Smooth muscle cell (in vitro differentiated cells): ENCODE measurements around the gene AVPR2. TPM values are rescaled to one million over a fixed set of nuclear protein-coding genes. Genes with fewer than 3 reads are reported as not detected.

Experiments used
- DNase-seq: peaks from one replicate; lab custom pipeline; 2025; ENCODE audit not compliant: unreplicated experiment; lab: John Stamatoyannopoulos, UW
- H2AFZ ChIP-seq: fragments of 200-600 bp; sonication (generic); 2 replicates; pipeline ENCODE4 v1.6.0; 2016; ENCODE audit warnings: antibody characterized with exemption, low read depth, mild to moderate bottlenecking
- H3F3A ChIP-seq: fragments of 200-600 bp; sonication (generic); 2 replicates; pipeline ENCODE4 v1.6.0; 2017; ENCODE audit warnings: antibody characterized with exemption, low read depth
- H3K27ac ChIP-seq: fragments of 200-600 bp; sonication (generic); 2 replicates; pipeline ENCODE4 v1.5.1; 2016; ENCODE audit warnings: low read depth, mild to moderate bottlenecking
- H3K27me3 ChIP-seq: fragments of 200-600 bp; sonication (generic); 2 replicates; pipeline ENCODE4 v1.6.1; 2016; ENCODE audit warnings: low read depth, mild to moderate bottlenecking
- H3K36me3 ChIP-seq: fragments of 200-600 bp; sonication (generic); 2 replicates; pipeline ENCODE4 v1.5.1; 2016; ENCODE audit warnings: low read depth
- H3K4me1 ChIP-seq: fragments of 200-600 bp; sonication (generic); 2 replicates; pipeline ENCODE4 v1.5.1; 2016; ENCODE audit warnings: low read depth
- H3K4me2 ChIP-seq: fragments of 200-600 bp; sonication (generic); 2 replicates; pipeline ENCODE4 v1.6.0; 2016; ENCODE audit warnings: mild to moderate bottlenecking
- H3K4me3 ChIP-seq: fragments of 200-600 bp; sonication (generic); 2 replicates; pipeline ENCODE4 v1.5.1; 2016; ENCODE audit warnings: mild to moderate bottlenecking
- H3K79me2 ChIP-seq: fragments of 200-600 bp; sonication (generic); 2 replicates; pipeline ENCODE4 v1.6.0; 2016; ENCODE audit warnings: low read depth, mild to moderate bottlenecking
- H3K9ac ChIP-seq: fragments of 200-600 bp; sonication (generic); 2 replicates; pipeline ENCODE4 v1.6.0; 2016; ENCODE audit warnings: low read depth
- H3K9me3 ChIP-seq: fragments of 200-600 bp; sonication (generic); replicated peaks from 2 replicates; pipeline ENCODE4 v1.5.1; 2016; ENCODE audit warnings: low read depth
- H4K20me1 ChIP-seq: fragments of 200-600 bp; sonication (generic); 2 replicates; pipeline ENCODE4 v1.6.0; 2016; ENCODE audit warnings: low read depth
- CTCF ChIP-seq: fragments of 200-600 bp; sonication (generic); IDR thresholded peaks from 2 replicates; pipeline ENCODE4 v1.5.1; 2017; ENCODE audit warnings: borderline replicate concordance, mild to moderate bottlenecking, antibody characterized with exemption; ENCODE audit not compliant: insufficient read depth, poor library complexity, severe bottlenecking
- WGBS: methylation state at CpG from one replicate; pipeline ENCODE4 v1.1.7; 2016; ENCODE audit warnings: low lambda C conversion rate; 5-methylcytosine and 5-hydroxymethylcytosine counted together
- polyA plus RNA-seq: library from polyadenylated mRNA; unstranded; fragments of >200 nt; fragmentation: Nextera tagmentation; extraction: Ambion mirVana; gene quantifications from 2 replicates; pipeline ENCODE4 v1.2.1, GENCODE V29; 2016
- total RNA-seq: library from RNA; depleted of rRNA; stranded (reverse); fragments of >200 nt; gene quantifications from 2 replicates; pipeline ENCODE4 v1.2.3, GENCODE V29; 2014

Gene AVPR2
- total and polyA plus RNA-seq, 2 experiments from 2014 or later: not detected

- H2AFZ ChIP-seq: no peak overlapping the region
- no peak for DNase-seq
These were observed 32.3 kb upstream of the AVPR2 start for GRCh38 chrX:153871946-153872878.

GRCh38 chrX:153873282-153874084 lies 31.0 kb upstream of the AVPR2 start:
- Histone ChIP-seq H3K36me3 (no peaks in the 10 kb centered on the region), H3K9me3 (no peaks in the 10 kb centered on the region), H3K4me3 (no peak overlapping the region), H4K20me1 (peaks cover 57% of the 10 kb centered on the region), H3K4me2 (no peak overlapping the region), H3F3A (no peaks in the 10 kb centered on the region), H2AFZ (no peak overlapping the region), H3K4me1 (no peaks in the 10 kb centered on the region), H3K79me2 (no peaks in the 10 kb centered on the region), H3K27ac (no peak overlapping the region), H3K9ac (no peak overlapping the region), H3K27me3 (no peaks in the 10 kb centered on the region)
- TF ChIP-seq CTCF: no peak
- 43% methylated on average over 7 of the region's 7 CpGs for WGBS
- no peak for DNase-seq

More at GRCh38 chrX:153871946-153872878, 32.3 kb upstream of the AVPR2 start:
- Histone ChIP-seq H3K4me2 (no peak overlapping the region), H3K9me3 (no peaks in the 10 kb centered on the region), H3F3A (no peaks in the 10 kb centered on the region), H3K9ac (no peak overlapping the region), H3K27me3 (no peaks in the 10 kb centered on the region), H3K36me3 (no peaks in the 10 kb centered on the region), H3K27ac (no peak overlapping the region), H3K4me3 (no peak overlapping the region), H3K79me2 (no peaks in the 10 kb centered on the region), H3K4me1 (no peaks in the 10 kb centered on the region), H4K20me1 (peaks cover 44% of the 10 kb centered on the region)
- 88% methylated on average over 29 of the region's 29 CpGs for WGBS
- TF ChIP-seq CTCF: no peak

- no peak for TF ChIP-seq CTCF
- Histone ChIP-seq H3K36me3 (no peaks in the 10 kb centered on the region), H3K9me3 (no peaks in the 10 kb centered on the region), H4K20me1 (peaks cover 62% of the 10 kb centered on the region), H3K4me3 (no peak overlapping the region), H3K4me2 (no peak overlapping the region), H3K4me1 (no peaks in the 10 kb centered on the region), H3K27me3 (no peaks in the 10 kb centered on the region), H3K9ac (no peak overlapping the region), H2AFZ (no peak overlapping the region), H3F3A (no peaks in the 10 kb centered on the region), H3K79me2 (no peaks in the 10 kb centered on the region), H3K27ac (no peak overlapping the region)
- 81% methylated on average over 3 of the region's 3 CpGs for WGBS
- DNase-seq: no peak
These were observed 30.4 kb upstream of the AVPR2 start for GRCh38 chrX:153874085-153874365.
